GM12874 (cell line): ENCODE results near the gene DLGAP4.

ENCODE experiments used
- CTCF ChIP-seq: IDR thresholded peaks from 2 replicates; pipeline ENCODE4 v1.5.1; 2011; ENCODE audit warnings: low read depth, mild to moderate bottlenecking, control low read depth, low read length, moderate library complexity; ENCODE audit not compliant: insufficient read depth

The DLGAP4 gene

DNA sequence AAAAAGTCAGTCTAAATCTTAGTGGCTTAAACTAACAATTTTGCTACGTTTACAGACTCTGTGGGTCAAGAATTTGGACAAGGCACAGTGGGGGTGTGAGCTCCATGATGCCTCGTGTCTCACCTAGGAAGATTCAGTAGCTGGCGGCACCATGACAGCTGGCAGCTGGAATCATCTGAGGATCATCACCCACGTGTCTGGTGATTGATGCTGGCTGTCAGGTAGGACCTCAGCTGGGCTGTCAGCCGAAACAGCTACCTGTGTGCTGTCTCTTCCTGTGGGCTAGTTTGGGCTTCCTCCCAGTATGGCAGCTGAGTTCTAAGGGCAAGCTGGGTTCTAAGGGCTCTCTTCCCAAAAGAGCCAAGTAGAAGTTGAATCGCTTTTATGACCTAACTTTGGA lies 26.4 kb upstream of the DLGAP4 start:
- no peak for TF ChIP-seq CTCF

DNA sequence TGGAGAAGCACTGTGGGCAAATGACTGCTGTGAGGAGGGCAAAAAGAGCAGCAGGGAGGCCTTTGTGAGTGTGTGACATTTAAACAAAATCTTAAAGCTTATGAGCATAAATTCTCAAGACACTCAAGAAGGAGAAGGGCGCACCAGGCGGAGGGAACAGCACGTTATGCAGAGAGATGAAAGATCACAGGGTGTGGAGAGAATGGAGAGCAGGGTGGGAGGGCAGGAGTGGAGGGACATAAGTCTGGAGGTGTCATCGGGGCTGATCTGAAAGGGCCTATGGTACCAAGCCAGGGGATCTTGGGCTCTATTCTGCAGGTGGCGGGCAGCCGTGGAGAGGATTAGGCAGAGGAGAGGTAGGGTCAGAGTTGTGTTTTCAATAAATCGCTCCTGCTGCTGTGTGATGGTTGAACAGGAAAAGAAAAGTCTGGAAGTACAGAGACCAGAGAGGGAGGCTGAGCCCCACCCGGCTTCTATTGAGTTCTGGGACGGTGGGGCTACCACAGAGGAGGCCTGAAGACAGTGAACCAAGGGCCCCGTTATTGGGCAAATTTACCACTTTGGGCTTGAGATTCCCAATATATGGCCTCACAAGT lies 24.3 kb upstream of the DLGAP4 start:
- TF ChIP-seq CTCF = no peak

DNA sequence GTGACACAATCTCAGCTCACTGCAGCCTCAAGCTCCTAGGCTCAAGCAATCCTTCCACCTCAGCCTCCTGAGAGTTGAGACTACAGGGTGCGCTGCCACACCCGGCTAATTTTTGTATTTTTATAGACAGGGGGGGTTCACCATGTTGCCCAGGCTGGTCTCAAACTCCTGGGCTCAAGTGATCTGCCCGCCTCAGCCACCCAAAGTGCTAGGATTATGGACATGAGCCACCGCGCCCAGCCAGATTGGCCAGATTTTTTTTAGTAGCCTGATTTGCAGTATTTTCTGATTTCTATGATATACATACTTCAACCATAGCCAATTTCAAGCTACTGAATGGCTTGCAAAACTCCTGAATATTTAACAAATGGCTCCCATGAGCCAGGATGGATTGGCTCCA lies 21.4 kb upstream of the DLGAP4 start:
- TF ChIP-seq CTCF = no peak

DNA sequence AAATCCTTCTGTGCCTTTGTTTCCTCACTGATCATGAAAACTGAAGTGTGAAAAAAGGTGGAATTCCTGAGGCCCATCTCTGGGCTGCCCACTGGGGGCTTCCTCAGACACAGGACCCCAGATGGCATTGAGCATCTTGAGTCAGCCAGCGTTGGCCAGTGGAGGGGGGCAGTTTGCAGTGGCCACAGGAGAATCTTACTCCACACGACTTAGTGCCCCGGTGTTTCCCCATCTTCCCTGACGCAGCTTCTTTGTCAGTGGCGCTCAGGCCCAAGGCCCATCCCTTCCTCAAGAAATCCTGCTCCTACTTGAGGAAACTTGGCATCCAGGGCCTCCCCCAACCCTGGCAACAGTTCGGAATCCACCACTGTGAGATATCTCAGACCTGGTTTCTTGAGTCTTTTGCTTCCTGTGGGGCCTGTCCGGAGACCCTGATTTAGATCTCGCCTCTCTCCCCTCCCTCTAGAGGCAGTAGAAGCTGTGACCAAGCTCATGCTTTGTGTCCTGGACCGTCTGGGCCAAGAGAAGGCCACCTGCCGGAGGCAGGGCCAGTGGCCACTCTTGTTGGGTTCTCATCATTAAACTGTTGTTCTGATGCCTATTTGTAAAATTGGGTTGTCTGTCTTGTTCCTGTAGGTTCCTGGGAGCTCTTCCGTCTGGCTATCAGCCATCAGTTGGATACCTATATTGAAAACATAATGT lies 20.2 kb upstream of the DLGAP4 start:
- TF ChIP-seq CTCF = no peak

DNA sequence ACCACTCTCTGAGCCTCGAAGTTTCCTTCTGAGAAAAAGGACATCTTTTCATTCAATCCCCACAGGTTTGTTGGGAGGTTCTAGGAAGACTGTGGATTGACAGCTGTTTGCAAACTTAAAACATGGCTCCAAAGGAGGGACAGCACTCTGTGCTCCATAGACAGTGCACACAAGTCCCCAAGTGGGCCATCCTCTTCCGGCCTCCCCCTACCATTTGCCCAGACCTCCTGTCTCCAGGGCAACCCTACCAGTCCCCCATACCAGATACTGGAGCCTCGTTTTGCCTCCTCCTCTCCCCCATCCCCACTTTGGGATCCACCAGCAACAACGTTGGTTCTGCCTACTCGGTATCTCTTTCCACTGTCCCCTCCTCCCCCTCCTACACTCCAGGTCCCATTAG lies 8.5 kb upstream of the DLGAP4 start:
- no peak for TF ChIP-seq CTCF

DNA sequence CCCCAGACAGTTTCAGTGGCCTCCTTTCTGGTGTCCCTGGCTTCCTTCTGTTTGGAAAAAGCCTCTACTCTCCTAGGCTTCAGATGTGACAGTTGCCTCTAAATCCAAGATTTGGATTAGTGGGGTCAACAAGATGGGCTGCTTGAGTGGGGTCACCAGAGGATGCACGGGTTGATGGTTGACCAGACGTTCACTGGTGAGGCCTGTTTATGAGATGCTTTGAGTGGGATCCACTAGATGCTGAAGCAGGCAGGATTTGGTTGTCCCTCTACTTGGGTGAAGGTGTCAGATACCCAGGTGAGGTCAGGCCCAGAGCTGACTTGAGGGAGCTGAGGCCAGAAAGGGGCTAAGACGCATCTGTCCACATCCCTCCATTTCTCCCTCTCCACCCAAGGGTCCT lies 8.1 kb upstream of the DLGAP4 start:
- TF ChIP-seq CTCF = no peak

GRCh38 chr20:36298795-36299339 lies 7.3 kb upstream of the DLGAP4 start:
- TF ChIP-seq CTCF = no peak
